Sigmoid colon (tissue), 7 donors: Measurements from ENCODE around the gene GSTA1. TPM values are rescaled to one million over a fixed set of nuclear protein-coding genes. Genes with fewer than 3 reads are reported as not detected.
"Not testable (repeated sequence)": the region's sequence is repeated elsewhere in the genome, so short reads cannot be mapped to it uniquely, and the experiment has no call there.

Source experiments
- DNase-seq: peaks from one replicate; pipeline ENCODE4 v3.0.0-alpha.2; 2019
- H3K27ac ChIP-seq, 4 donors: fragments of 200-600 bp; sonication (generic); one replicate each; pipeline ENCODE4 v1.5.1; 2016 to 2019; ENCODE audit warnings: mild to moderate bottlenecking in 1 of 4
- H3K27me3 ChIP-seq, 3 donors: fragments of 200-600 bp; sonication (generic); one replicate each; pipeline ENCODE4 v1.5.1; 2019; ENCODE audit warnings: mild to moderate bottlenecking in 1 of 3
- H3K36me3 ChIP-seq, 4 donors: fragments of 200-600 bp; sonication (generic); one replicate each; pipeline ENCODE4 v1.5.1; 2016 to 2019
- H3K4me1 ChIP-seq, 4 donors: fragments of 200-600 bp; sonication (generic); one replicate each; pipeline ENCODE4 v1.5.1; 2017 to 2019
- H3K4me3 ChIP-seq, 4 donors: fragments of 200-600 bp; sonication (generic); one replicate each; pipeline ENCODE4 v1.5.1; 2017 to 2019; ENCODE audit warnings: mild to moderate bottlenecking in 2 of 4, moderate library complexity in 1 of 4
- H3K9me3 ChIP-seq, 4 donors: fragments of 200-600 bp in 3 of 4; sonication (generic) in 3 of 4; one replicate each; pipeline versions ENCODE4 v1.5.1 to v1.6.1; 2013 to 2019
- EP300 ChIP-seq, 4 donors: sonication (generic); formaldehyde crosslinking; IDR thresholded peaks; one replicate each; pipeline ENCODE4 v1.6.1; 2017; ENCODE audit warnings: antibody characterized with exemption in 4 of 4
- POLR2A ChIP-seq, 2 donors: fragments of 450-650 bp; IDR thresholded peaks; one replicate each; pipeline ENCODE4 v1.6.1; 2016; ENCODE audit warnings: antibody characterized with exemption in 2 of 2, mild to moderate bottlenecking in 2 of 2, moderate library complexity in 2 of 2
- POLR2AphosphoS5 ChIP-seq, 4 donors: sonication (generic); formaldehyde crosslinking; IDR thresholded peaks; one replicate each; pipeline ENCODE4 v1.6.1; 2017; ENCODE audit warnings: antibody characterized with exemption in 4 of 4
- WGBS, 2 donors: extraction: QIAGEN DNeasy Blood & Tissue Kit; methylation state at CpG; one replicate each; pipeline ENCODE4 v1.1.7; 2013; 5-methylcytosine and 5-hydroxymethylcytosine counted together
- intact Hi-C: fragments of 100-400 bp; cut with DNase I; formaldehyde crosslinking; loops from one replicate; pipeline ENCODE4 v1.15.1; 2023
- polyA plus RNA-seq, 3 donors: library from polyadenylated mRNA; stranded (reverse); fragments of 200-250 nt; gene quantifications; one replicate each; pipeline ENCODE4 v1.2.3, GENCODE V29; 2013
- total RNA-seq, 4 donors: library from RNA; depleted of rRNA; stranded (reverse); fragments of >200 nt; gene quantifications; one replicate each; pipeline ENCODE4 v1.1.0, GENCODE V29; 2016
- TF ChIP-seq, protein P1 (sequence below), 4 experiments: fragments of 450-650 bp in 3 of 4; fragments of 200-600 bp in 1 of 4; IDR thresholded peaks; one replicate each; pipeline ENCODE4 v1.5.1; 2016 to 2019; ENCODE audit warnings: antibody characterized with exemption in 4 of 4, mild to moderate bottlenecking in 3 of 4, moderate library complexity in 2 of 4
- donor health status: healthy with polysubstance abuse.
- donor health status: Bipolar disorder and iron deficiency.
- donor health status: healthy.

The GSTA1 gene
- total and polyA plus RNA-seq, 7 donors = 0.10 to 19.4 (median 15.6) TPM; not detected in 4

DNA sequence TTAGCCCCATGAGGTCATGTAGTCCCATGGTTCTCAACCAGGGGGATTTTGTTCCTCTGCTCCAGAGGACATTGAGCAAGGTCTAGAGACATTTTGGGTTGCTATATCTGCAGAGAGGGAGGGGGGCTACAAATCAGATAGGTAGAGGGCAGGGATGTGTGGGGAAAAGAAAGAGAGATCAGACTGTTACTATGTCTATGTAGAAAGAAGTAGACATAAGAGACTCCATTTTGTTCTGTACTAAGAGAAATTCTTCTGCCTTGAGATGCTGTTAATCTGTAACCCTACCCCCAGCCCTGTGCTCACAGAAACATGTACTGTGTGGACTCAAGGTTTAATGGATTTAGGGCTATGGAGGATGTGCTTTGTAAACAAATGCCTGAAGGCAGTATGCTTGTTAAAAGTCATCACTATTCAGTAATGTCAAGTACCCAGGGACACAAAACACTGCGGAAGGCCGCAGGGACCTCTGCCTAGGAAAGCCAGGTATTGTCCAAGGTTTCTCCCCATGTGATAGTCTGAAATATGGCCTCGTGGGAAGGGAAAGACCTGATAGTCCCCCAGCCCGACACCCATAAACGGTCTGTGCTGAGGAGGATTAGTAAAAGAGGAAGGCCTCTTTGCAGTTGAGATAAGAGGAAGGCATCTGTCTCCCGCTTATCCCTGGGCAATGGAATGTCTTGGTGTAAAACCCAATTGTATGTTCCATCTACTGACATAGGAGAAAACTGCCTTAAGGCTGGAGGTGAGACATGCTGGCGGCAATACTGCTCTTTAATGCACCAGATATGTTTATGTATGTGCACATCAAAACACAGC is 41.7 kb downstream of the GSTA1 start:
- DNase-seq, H3K4me1 ChIP-seq, H3K9me3 ChIP-seq, H3K27ac ChIP-seq, H3K4me3 ChIP-seq, intact Hi-C loops, H3K27me3 ChIP-seq, H3K36me3 ChIP-seq: not testable (repeated sequence)
- 65 to 74% methylated on average over 7 of the region's 7 CpGs for WGBS, 2 donors

DNA sequence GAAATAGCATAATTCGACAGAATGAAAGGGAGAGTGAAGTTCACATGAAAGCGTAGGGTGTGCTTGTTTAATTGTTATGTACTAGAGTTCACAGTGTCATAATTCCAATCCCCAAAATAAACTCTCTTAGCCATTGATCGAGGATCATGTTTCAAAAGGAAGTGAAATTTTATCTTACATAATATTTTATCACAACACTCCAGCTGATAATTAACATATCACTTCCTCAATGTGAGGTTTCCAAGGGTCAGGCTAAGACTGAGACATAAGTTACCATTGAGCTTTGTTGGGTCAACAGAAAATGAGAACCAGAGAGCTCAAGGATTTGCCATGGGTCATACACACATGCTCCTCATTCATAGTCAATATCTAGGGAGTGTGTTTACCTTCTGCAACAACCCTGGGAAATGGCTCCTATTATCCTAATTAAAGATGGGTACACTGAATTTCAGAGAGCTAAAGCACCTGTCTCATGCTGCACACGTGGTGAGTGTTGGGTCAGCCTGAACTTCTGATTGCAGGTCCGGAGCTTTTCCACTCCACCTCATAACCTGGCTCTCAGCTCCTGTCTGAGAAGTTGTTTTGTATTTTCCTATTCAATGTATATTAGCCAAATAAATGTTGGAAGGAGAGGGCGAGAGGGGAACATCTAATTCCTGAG is 43.4 kb downstream of the GSTA1 start:
- TF ChIP-seq POLR2AphosphoS5 (IDR thresholded peaks at IDR 0.05) (no peak), POLR2A (IDR thresholded peaks at IDR 0.05) (no peak), EP300 (IDR thresholded peaks at IDR 0.05) (no peak)
- TF ChIP-seq, protein P1, sequence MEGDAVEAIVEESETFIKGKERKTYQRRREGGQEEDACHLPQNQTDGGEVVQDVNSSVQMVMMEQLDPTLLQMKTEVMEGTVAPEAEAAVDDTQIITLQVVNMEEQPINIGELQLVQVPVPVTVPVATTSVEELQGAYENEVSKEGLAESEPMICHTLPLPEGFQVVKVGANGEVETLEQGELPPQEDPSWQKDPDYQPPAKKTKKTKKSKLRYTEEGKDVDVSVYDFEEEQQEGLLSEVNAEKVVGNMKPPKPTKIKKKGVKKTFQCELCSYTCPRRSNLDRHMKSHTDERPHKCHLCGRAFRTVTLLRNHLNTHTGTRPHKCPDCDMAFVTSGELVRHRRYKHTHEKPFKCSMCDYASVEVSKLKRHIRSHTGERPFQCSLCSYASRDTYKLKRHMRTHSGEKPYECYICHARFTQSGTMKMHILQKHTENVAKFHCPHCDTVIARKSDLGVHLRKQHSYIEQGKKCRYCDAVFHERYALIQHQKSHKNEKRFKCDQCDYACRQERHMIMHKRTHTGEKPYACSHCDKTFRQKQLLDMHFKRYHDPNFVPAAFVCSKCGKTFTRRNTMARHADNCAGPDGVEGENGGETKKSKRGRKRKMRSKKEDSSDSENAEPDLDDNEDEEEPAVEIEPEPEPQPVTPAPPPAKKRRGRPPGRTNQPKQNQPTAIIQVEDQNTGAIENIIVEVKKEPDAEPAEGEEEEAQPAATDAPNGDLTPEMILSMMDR (IDR thresholded peaks at IDR 0.05) = no peak
- no peak for DNase-seq
- H3K27ac ChIP-seq = no peak overlapping the region
- no peak overlapping the region for H3K4me3 ChIP-seq
- intact Hi-C loops = no loop called here
- no peaks in the 10 kb centered on the region for H3K27me3 ChIP-seq
- no peaks in the 10 kb centered on the region for H3K4me1 ChIP-seq
- no peaks in the 10 kb centered on the region for H3K9me3 ChIP-seq
- 36 to 63% methylated on average over 6 of the region's 6 CpGs for whole genome bisulfite sequencing, 2 donors
- no peaks in the 10 kb centered on the region for H3K36me3 ChIP-seq

DNA sequence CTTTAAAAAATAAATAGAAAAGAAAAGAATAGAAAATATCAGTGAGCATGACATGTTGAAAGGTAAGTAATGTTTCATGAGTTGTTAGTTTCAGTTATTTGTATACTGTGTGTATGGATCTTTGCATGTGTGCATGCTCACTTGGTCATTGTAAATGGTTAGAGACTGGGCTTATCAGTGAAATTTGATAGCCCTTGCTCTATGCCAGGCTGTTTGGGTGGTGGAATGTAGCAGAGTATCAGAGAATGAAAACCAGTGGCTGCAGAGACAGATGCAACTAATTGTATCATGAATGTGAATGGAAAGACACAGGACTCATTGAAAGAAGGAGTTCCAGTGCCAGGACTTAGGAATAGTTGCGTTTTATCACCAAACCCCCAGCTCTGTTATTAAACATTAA is 44.5 kb downstream of the GSTA1 start:
- intact Hi-C loops = no loop called here
- 45 to 91% methylated on average over 1 of the region's 1 CpG for WGBS, 2 donors
- H3K9me3 ChIP-seq = no peaks in the 10 kb centered on the region
- no peak overlapping the region for H3K27ac ChIP-seq
- H3K4me3 ChIP-seq = no peak overlapping the region
- no peaks in the 10 kb centered on the region for H3K27me3 ChIP-seq
- TF ChIP-seq, protein P1 (IDR thresholded peaks at IDR 0.05) = no peak
- TF ChIP-seq POLR2A (IDR thresholded peaks at IDR 0.05) = no peak
- TF ChIP-seq EP300 (IDR thresholded peaks at IDR 0.05) = no peak
- no peak for TF ChIP-seq POLR2AphosphoS5 (IDR thresholded peaks at IDR 0.05)
- H3K36me3 ChIP-seq = no peaks in the 10 kb centered on the region
- H3K4me1 ChIP-seq = no peaks in the 10 kb centered on the region
- no peak for DNase-seq

DNA sequence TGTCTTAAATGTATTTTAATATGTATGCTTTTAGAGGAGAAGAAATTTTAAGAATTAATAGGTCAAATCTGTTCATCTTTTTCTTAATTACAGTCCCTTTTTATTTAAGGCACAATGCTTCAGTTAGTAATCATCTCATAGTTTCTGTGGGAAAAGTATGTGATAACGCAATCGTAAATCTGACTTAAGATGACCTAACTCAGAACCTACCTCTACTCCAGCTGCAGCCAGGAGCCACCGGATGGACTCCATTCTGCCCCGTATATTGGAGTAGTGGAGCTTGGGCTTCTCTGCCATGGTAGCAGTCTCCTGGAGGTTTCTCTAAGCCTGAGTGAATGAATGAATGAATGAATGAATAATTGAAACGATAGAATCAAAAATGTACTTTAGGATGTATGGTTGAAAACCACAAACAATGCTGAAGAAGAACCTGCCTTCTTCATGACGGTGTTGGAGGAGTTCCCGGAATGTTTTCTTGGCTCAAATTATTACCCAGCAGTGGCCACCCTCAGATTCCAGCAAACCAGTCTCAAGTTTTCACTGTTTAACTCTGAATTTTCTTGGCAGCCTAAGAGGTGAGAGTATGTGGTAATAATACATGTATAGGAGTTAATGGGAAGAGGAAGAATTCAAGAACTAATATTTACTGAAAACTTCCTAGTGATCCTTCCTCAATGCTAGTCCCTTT is 45.8 kb downstream of the GSTA1 start:
- DNase-seq, H3K27ac ChIP-seq, H3K36me3 ChIP-seq, H3K4me3 ChIP-seq, H3K4me1 ChIP-seq, intact Hi-C loops, H3K9me3 ChIP-seq, H3K27me3 ChIP-seq: not testable (repeated sequence)
- WGBS, 2 donors = 82 to 90% methylated on average over 7 of the region's 7 CpGs

DNA sequence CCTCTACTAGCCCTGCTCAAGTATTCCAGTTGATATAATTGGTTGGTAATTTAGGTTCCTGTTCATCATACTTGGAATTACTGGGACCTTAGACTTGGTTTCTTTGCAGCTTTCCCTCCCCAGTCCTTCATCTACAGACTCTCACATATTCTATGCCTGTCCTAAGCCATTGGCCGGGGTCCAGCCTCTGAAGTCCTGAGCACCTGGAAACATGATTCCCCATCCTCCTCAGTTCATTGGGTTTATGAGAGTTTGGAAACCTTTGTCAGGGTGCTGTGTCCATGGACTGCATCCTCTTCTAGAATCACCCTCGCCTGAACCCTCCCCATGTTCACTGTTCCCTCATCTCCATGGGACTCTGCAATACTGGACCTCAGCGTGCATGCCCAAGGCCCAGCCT is 49.2 kb downstream of the GSTA1 start:
- no peaks in the 10 kb centered on the region for H3K36me3 ChIP-seq
- H3K4me1 ChIP-seq = no peaks in the 10 kb centered on the region
- no peak overlapping the region for H3K4me3 ChIP-seq
- DNase-seq = no peak
- no peaks in the 10 kb centered on the region for H3K27me3 ChIP-seq
- intact Hi-C loops = no loop called here
- no peak for TF ChIP-seq EP300 (IDR thresholded peaks at IDR 0.05)
- TF ChIP-seq POLR2A (IDR thresholded peaks at IDR 0.05) = no peak
- no peak for TF ChIP-seq POLR2AphosphoS5 (IDR thresholded peaks at IDR 0.05)
- TF ChIP-seq, protein P1 (IDR thresholded peaks at IDR 0.05) = no peak
- WGBS, 2 donors = 89 to 95% methylated on average over 3 of the region's 3 CpGs
- no peaks in the 10 kb centered on the region for H3K9me3 ChIP-seq
- no peak overlapping the region for H3K27ac ChIP-seq

DNA sequence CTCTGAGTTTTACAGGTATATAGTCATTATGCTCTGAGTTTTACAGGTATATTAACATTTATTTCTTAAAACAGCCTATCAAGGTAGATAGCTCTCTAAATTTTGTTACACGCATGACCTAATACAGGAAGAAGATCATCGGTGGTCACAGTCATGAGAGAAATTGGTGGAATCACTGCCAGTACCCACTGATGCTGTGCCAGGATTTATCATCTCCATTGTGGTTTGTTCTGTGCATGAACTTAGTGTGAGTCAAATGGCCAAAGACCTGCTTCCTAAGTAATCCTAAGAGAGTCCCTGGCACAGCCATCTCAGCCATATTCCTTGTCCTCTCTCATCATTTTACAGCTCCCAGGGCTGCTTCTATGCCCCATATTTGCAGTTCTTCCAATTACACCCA is 50.5 kb downstream of the GSTA1 start:
- H3K36me3 ChIP-seq, H3K27ac ChIP-seq, H3K27me3 ChIP-seq, intact Hi-C loops, H3K4me3 ChIP-seq, H3K4me1 ChIP-seq, DNase-seq, H3K9me3 ChIP-seq: not testable (repeated sequence)
- whole genome bisulfite sequencing, 2 donors = 77 to 94% methylated on average over 2 of the region's 2 CpGs
